D341Med (cell line): ENCODE measurements around the gene RSRC1.
"Not testable (repeated sequence)": the region's sequence is repeated elsewhere in the genome, so short reads cannot be mapped to it uniquely, and the experiment has no call there.

ENCODE experiments used
- DNase-seq: peaks from one replicate; pipeline ENCODE4 v3.0.0; 2012; ENCODE audit warnings: low spot score

The RSRC1 gene

DNA sequence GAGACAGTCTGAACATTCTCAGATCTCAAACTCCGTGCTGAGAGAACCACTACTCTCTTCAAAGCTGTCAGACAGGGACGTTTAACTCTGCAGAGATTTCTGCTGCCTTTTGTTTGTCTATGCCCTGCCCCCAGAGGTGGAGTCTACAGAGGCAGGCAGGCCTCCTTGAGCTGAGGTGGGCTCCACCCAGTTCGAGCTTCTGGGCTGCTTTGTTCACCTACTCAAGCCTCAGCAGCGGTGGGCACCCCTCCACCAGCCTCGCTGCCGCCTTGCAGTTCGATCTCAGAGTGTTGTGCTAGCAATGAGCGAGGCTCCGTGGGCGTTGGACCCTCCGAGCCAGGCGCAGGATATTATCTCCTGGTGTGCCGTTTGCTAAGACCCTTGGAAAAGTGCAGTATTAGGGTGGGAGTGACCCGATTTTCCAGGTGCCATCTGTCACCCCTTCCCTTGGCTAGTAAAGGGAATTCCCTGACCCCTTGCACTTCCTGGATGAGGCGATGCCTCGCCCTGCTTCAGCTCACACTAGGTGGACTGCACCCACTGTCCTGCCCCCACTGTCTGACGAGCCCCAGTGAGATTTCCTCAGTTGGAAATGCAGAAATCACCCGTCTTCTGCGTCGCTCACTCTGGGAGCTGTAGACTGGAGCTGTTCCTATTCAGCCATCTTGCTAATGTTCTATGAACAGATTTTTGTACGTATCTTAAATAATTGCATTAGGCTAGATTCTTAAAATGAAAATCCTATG lies 220.0 kb downstream of the RSRC1 start:
- DNase-seq: not testable (repeated sequence)

DNA sequence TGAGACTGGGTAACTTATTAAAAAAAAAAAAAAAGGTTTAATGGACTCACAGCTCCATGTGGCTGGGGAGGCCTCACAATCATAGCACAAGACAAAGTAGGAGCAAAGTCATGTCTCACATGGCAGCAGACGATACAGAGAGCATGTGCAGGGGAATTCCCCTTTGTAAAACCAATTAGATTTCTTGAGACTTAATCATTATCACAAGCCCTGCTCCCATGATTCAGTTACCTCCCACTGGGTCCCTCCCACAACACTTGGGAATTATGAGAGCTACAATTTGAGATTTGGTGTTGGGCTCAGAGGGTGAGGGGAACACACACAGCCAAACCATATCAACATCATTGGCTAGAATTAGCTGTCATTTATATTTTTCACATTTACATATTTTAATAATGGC lies 221.0 kb downstream of the RSRC1 start:
- no peak for DNase-seq

DNA sequence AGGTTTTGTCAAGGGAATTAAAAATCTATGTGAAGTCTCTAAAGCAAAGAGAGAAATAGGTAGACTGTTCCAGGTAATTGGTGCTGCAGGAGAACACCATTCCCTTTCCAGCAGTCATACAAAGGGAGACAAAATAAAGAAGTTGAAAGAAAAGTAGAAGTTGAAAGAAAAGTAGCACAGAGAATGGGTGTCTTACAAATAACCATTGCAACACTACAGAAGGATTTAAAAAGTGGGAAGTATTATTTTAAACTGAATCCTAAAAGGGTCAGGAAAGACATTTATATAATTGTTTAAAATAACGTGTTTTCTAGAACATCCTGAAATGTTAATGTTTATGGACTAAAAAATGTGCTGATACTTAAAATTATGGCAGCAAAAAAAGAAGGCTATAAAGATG lies 223.8 kb downstream of the RSRC1 start:
- DNase-seq: no peak

DNA sequence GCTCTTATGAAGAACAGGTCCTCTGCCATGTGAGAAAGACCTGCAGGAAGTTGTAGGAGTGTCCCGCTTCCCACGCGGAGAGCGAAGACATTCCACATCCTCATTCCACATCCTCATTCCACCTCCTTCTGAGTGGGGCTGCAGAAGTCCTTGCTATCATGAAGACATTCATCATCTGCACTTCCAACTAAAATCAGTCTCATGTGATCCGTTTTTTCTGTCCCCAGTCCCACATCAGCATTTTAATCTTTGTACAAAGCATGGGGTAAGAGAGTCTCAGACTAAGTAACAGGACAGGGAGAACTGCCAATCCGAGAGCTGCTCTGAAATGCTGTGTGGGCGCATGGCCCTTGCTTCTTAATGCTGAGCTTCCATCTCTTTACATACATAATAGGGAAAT lies 227.2 kb downstream of the RSRC1 start:
- DNase-seq: no peak

DNA sequence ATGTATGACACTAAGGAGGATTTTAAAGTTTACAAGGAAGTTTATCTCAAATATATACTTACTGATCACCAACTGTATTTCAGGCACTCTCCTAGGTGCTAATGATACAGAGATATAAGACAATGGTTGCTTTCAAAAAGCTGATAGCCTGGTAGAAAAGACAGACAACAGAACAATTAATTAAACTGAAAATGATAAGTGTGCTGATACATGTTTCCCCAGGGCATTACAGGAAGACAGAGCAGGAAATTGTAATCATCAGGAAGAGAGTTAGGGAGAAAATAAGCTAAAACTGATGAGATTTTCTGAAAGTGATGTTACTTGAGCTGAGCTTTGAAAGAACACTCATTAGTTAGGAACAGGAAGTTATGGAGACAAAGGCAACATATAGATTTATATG lies 229.7 kb downstream of the RSRC1 start:
- no peak for DNase-seq

DNA sequence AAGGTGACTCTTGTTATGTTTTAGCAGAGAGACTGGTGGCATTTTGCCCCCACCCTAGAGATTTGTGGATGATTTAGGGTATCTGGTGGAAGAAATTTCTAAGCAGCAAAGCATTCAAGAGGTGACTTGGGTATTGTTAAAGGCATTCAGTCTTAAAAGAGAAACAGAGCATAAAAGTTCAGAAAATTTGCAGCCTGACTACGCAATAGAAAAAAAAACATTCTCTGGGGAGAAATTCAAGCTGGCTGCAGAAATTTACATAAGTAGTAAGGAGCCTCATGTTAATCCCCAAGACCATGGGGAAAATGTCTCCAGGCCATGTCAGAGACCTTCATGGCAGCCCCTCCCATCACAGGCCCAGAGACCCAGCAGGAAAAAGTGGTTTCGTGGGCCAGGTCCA lies 231.1 kb downstream of the RSRC1 start:
- not testable (repeated sequence) for DNase-seq

DNA sequence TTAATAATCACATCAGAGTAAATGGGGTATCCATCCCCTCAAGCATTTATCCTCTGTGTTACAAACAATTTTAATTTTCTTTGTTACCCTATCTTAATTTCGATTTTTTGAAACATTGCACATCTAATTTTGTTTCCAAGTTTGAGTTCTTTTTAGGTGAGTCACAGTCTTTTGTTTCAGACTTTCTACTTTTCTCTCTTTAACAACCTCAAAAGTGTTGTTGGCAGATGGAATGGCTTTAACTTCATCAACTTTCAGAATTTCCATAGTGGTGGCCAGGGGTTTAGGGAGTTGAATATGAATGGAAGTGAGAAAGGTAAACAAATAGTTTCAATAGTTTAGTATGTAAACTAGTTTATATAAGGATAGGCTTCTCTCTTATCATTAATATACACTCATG lies 238.1 kb downstream of the RSRC1 start:
- DNase-seq: no peak

DNA sequence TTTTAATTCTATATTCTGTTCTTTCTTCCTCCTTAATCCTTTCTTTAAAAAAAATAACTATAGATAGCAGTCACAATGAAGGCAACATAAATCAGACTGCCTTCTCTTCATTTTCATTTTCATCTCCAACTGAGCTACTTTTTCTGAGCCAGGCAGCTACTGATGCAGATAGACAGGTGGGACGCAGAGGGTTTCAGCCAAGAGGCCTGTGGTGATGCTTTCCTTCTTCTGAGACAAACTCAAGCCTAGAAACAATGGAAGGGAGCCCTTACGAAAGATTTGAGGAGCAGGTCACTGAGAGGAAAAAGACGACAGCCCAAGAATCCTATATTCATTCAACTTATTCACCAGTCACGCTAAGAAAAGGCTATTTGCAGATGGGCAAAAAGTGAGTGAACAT lies 241.1 kb downstream of the RSRC1 start:
- DNase-seq: no peak

DNA sequence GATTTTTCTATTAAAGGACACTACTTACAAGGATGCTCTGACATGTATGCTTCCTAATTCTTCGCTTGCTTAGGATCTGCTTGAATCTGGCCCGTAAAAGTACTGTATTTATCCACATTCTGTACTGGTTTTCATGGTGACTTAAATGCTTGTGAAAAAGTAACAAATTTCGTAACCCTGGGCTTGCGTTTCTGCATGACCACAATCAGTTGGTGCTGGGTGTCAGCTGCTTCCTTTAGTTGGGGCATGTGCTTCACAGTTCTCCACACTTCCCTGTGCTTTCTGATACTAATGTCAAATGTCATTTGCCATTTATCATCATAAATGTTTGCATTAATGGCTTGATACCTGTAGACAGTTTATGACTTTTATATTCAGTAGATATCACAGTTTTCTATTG lies 242.7 kb downstream of the RSRC1 start:
- DNase-seq: no peak

DNA sequence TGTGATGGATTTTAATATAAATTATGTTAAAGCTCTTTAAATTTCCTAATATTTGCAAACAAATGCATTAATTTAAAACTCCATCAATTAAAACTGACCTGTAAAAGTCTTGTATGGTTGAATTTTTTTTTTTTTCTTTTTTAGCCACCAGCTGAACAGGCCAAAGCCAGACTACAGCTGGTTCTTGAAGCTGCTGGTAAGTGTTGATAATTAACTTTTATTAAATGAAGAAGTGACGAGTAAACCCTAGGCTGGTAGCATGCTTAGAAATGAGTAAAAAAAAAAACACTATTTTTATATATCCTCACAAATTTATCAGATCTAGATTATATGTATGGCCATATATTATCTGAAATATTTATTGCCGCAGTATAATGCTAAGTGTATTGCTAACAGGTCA lies 244.8 kb downstream of the RSRC1 start:
- DNase-seq: no peak

DNA sequence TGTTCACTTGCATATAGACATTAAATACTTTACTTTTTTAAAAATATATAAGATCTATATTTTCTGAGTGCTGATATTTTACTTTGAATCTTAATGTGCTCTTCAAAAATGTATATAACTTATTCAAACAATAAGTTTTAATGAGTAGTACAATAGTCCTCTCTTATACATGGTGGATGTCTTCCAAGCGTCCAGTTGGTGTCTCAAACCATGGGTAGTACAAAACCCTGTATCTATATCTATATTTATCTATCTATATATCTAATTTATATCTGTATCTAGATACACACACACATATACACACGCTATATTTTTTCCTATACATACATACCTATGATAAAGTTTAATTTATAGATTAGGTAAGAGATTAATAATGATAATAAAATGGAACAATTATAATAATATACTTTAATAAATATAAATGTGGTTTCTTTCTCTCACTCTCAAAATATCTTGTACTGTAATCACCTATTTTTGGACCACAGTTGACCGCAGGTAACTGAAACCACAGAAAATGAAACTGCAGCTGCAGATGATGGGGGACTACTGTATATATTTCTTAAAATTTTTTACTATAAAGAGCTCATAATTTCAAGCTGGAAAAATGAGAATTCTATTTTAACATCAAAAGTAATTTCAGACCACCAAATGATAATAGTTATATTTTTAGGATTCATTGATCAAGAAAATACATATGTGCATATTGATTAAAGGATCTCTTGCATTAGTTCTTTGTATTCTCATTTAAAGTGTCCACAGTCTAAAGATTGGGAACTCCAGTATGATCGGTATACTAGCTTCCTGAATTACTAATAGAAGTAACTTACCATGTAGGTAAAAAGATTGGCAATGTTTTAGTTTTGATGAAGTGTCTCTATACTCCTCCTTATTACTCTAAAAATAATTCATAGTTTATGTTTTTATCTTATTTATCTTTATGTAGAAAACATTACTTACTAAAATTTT lies 246.0 kb downstream of the RSRC1 start:
- no peak for DNase-seq

DNA sequence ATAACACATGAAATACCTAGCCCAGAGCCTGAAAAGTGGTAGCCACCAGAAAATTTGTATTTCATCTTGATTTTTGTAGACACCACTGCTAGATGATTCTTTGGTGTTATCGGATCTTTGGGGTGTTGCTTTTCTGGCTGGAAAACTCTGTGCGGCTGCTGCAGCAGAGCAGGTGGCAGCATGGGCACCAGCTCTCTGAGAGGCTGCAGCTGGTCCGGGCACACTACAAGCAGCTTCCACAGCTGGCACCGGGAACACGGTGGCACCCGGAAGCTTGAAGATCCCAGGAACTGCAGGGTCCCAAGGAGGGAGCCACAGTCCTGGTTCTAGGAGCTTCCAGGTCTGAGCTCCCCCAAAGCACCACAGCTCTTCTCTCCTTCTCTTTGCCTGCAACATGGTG lies 249.4 kb downstream of the RSRC1 start:
- DNase-seq: no peak

DNA sequence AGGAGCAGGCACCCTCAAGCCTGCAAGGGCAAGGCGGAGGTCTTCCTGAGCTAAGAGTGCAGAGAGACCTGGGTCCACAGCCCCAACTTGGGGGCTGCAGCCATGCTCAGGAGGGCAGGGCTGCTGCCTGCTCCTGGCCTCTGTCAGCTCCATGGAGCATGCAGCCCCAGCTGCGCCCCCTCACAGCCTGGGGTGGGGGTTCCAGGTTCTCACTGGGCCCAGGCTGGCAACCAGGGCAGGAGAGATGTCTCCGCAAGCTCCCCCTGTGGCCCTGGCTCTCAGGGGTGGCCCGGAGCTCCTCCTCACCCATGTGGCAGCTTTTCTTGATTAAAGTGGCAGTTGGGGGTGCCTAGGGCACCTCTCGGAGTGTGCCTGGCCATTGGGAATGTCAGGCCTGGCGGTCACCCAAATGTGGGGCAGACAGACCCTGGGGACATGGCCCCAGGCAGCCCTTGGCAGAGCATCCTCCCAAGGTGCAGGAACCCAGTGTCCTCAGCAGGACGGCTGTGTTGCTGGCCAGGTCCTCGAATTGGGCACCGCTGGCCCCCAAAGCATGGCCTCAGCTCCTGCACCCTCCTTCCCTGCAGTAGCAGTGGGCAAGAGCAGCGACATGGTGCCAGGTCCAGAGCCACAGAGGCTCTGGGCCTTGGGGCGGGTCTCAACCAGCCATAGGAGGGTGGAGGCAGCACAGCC lies 251.0 kb downstream of the RSRC1 start:
- no peak for DNase-seq

DNA sequence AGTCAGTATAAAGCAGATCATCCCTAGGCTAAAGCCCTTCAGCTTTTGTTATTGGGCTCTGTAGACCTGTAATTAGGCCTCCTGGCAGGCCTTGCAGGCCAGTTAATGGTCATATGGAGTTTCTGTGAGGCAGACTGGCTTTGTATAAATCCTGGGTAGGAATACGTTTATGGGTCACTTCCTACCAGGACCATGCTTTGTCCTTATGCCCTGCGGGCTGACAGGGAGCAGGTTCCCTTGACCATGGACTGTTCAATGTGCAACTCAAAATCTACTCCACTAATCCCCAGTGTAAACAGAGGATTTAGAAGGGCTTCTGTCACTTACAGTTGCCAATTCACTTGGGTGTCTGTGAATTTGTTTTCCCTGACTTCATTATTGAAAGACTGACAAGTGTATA lies 258.4 kb downstream of the RSRC1 start:
- peak; percentile 58 for DNase-seq

DNA sequence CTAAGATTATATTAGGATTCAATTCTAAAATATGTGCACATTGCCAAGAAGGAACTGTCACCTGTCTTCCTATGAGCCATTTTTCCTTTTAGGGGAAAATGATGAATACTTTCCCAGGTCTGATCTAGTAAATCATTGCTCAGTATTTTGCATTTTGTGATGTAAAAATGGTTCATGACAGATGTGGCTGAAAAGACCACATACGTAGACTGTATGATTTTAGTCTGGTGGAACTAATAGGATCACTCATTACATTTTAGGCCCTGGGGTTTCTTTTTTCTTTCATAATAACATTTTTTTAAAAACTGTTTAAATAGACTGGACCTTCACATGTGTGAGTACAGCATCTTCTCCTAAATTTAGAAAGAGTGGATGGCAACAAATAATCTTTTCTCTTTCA lies 259.4 kb downstream of the RSRC1 start:
- DNase-seq: no peak

DNA sequence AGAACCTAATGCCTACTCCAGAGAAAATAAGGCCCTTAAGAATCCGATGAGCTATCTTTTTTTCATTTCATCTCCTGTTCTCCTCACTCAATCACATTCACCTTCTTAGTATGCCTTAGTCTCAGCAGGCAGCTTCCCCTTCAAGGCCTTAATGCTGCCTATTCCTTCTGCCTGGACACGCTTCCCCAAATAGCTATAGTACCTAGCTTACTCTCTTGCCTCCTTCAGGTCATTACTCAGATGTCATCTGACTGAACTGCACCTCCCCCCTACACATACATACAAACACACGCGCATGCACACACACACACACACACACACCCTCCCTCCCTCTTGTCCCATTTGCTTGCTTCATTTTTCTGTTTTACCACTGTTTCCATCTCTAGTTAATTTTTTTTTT lies 269.6 kb downstream of the RSRC1 start:
- no peak for DNase-seq

DNA sequence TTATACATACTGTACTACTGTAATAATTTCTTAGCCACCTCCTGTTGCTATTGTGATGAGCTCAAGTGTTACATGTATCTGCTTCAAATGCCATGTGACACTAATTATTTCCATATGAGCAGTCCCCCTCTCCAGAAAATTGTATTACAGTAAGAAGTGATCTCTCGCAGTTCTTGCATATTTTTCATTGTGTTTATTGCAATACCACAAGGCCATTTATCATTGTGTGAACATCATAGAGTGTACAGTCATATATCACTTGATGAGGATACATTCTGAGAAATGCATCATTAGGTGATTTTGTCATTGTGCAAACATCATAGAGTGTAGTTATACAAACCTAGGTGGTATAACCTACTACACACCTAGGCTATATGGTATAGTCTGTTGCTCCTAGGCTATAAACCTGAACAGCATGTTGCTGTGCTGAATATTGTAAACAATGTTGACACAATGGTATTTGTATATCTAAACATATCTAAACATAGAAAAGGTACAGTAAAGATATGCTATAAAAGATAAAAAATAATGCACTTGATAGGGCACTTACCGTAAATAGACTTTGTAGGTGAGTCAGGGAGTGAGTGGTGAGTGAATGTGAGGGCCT lies 271.5 kb downstream of the RSRC1 start:
- DNase-seq: no peak

DNA sequence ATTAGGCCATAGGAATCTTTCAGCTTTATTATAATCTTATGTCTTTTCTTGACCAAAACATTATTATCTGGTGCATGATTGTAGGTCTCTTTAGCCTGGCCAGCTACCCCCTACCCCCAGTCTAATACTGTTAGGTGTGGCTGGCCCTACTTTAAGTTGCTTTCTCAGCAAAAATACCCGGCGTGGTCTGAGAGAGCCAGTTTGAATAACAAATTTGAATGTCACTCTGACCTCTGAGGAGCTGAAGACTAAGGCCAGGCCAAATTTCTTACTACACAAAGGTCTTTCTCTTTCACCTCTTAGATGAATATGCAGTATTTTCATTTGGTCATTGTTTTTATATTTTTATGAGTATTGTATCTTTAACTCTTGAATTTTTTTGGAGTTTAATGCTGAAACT lies 272.6 kb downstream of the RSRC1 start:
- DNase-seq: no peak

DNA sequence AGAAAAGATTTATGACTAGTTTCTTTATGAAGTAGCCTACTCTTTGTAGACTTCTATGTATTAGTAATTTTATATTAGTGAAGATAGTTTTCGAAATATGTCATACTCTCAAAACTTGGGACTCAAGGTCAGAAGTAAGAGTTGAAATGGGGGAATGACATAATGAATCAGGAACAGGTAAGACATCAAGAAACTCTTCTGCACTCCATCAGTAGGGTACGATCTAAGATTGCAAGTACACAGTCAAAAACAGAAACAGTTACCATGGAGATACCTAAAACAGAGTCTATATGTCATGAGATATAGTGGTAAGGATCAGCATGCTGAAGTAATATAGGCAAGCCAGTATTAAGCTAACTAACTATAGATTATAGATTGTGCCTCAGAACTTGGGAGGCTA lies 274.1 kb downstream of the RSRC1 start:
- DNase-seq: no peak

DNA sequence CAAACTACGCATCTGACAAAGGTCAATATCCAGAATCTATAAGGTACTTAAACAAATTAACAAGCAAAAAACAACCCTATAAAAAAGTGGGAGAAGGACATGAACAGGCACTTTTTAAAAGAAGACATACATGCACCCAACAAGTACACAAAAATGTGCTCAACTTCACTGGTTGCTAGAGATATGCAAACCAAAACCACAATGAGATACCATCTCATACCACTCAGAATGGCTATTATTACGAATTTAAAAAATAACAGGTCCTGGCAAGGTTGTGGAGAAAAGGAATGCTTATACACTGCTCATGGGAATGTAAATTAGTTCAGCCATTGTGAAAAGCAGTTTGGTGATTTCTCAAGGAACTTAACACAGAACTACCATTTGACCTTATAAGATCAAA lies 285.5 kb downstream of the RSRC1 start:
- DNase-seq: no peak

DNA sequence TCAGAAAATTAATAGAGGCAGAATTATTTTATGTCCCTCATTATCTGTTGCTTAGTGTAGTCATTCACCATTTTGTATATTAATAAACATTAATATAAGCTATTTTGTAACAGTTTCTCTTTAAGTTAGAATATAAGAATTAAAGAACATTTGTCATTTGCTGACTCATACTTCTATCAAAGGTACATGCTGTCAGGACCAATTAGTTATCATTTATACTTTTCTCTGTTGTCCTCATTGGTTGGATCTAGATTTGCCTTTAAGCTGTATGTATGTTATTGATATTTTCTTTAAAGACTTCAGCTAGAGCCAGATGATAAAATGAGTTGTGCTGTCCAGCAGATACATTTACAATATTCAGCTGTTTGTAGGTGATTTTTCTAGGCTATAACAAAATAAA lies 292.7 kb downstream of the RSRC1 start:
- DNase-seq: no peak

DNA sequence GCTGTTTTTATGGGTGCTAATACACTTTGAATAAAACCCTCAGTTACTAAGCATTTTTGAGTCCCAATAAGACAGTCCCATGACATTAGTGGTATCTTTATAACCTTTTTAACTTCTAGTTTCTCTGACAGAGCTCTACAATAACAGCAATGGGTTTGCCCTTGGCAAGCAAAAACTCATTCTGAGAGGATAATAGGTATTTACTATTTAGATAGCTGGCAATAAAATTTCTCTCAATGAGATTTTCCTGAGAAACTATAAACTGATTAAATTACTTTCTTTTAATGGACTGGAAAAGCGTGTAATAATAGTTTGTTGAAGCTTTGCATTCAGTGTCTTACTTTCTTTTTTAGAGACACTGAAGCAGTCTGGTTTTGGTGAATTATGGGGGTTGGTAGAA lies 293.1 kb downstream of the RSRC1 start:
- no peak for DNase-seq
